Erythroblast (primary cell): ENCODE measurements around the gene PTPRD.

ENCODE experiments used
- GATA1 ChIP-seq: IDR thresholded peaks from 2 replicates; pipeline ENCODE4 v1.6.1; 2011; ENCODE audit warnings: low read depth, mild to moderate bottlenecking, control low read depth, low read length, moderate library complexity
- POLR2A ChIP-seq: IDR thresholded peaks from 2 replicates; pipeline ENCODE4 v1.6.1; 2011; ENCODE audit warnings: mild to moderate bottlenecking, low read length

- TF ChIP-seq POLR2A: no peak
- no peak for TF ChIP-seq GATA1
Observed at GRCh38 chr9:10095208-10095607, 517.6 kb downstream of the PTPRD start.
